ENCODE data around the gene MDM2.

Gene MDM2

DNA sequence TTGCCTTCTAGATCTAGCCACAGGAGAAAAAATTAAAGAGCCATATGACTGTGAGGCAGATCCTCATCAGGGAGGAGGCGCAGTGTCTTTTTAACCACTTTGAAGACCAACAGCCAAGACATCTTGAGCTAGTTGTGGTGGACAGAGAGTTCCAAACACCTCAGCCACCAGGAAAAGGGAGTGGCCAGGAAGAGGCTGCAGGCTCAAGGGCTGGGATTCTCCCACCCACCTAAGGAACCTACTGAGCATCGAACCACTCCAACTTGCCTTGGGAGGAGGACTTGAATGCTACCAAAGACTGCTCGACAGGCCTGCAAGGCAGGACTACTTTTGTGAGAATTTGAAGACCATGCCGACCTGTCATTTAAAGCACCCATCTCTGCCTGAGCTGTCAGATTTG lies 14.5 kb upstream of the MDM2 start:
- no peak for TF ChIP-seq EZH2phosphoT487 (IDR thresholded peaks at IDR 0.05; ENCODE audit: low read depth)
- TF ChIP-seq, protein P1, sequence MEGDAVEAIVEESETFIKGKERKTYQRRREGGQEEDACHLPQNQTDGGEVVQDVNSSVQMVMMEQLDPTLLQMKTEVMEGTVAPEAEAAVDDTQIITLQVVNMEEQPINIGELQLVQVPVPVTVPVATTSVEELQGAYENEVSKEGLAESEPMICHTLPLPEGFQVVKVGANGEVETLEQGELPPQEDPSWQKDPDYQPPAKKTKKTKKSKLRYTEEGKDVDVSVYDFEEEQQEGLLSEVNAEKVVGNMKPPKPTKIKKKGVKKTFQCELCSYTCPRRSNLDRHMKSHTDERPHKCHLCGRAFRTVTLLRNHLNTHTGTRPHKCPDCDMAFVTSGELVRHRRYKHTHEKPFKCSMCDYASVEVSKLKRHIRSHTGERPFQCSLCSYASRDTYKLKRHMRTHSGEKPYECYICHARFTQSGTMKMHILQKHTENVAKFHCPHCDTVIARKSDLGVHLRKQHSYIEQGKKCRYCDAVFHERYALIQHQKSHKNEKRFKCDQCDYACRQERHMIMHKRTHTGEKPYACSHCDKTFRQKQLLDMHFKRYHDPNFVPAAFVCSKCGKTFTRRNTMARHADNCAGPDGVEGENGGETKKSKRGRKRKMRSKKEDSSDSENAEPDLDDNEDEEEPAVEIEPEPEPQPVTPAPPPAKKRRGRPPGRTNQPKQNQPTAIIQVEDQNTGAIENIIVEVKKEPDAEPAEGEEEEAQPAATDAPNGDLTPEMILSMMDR (IDR thresholded peaks at IDR 0.05; ENCODE audit: low read depth, low read length), result no peak
- no peak overlapping the region for H3K4me3 ChIP-seq (ENCODE audit: low read length)
- H3K79me2 ChIP-seq (ENCODE audit: low read length), result no peaks in the 10 kb centered on the region
- peaks cover 7% of the 10 kb centered on the region for H3K4me1 ChIP-seq (ENCODE audit: low read length)
- peak overlapping the region; percentile 56; the same call in 1 of the 2 replicates for H2AFZ ChIP-seq (ENCODE audit: low read depth, low read length)
- H3K27ac ChIP-seq (ENCODE audit: low read length), result no peak overlapping the region
- H4K20me1 ChIP-seq (ENCODE audit: insufficient read depth, low read length), result no peaks in the 10 kb centered on the region
- H3K9ac ChIP-seq (ENCODE audit: low read length), result no peak overlapping the region
- no peaks in the 10 kb centered on the region for H3K27me3 ChIP-seq (ENCODE audit: low read depth, low read length)
- no peaks in the 10 kb centered on the region for H3K9me3 ChIP-seq (ENCODE audit: insufficient read depth, low read length)
- no peaks in the 10 kb centered on the region for H3K36me3 ChIP-seq (replicated peaks; ENCODE audit: low read depth, low read length)
- H3K4me2 ChIP-seq (ENCODE audit: low read length), result no peak overlapping the region

- H4K20me1 ChIP-seq (ENCODE audit: insufficient read depth, low read length), result no peaks in the 10 kb centered on the region
- TF ChIP-seq, protein P1 (IDR thresholded peaks at IDR 0.05; ENCODE audit: low read depth, low read length), result no peak
- no peak for TF ChIP-seq EZH2phosphoT487 (IDR thresholded peaks at IDR 0.05; ENCODE audit: low read depth)
- H3K9ac ChIP-seq (ENCODE audit: low read length), result no peak overlapping the region
- H3K4me3 ChIP-seq (ENCODE audit: low read length), result no peak overlapping the region
- no peaks in the 10 kb centered on the region for H3K27me3 ChIP-seq (ENCODE audit: low read depth, low read length)
- H3K79me2 ChIP-seq (ENCODE audit: low read length), result no peaks in the 10 kb centered on the region
- H3K4me1 ChIP-seq (ENCODE audit: low read length), result peaks cover 7% of the 10 kb centered on the region
- H3K4me2 ChIP-seq (ENCODE audit: low read length), result no peak overlapping the region
- no peaks in the 10 kb centered on the region for H3K9me3 ChIP-seq (ENCODE audit: insufficient read depth, low read length)
- no peak overlapping the region for H3K27ac ChIP-seq (ENCODE audit: low read length)
- no peak overlapping the region for H2AFZ ChIP-seq (ENCODE audit: low read depth, low read length)
- H3K36me3 ChIP-seq (replicated peaks; ENCODE audit: low read depth, low read length), result no peaks in the 10 kb centered on the region
Observed at GRCh38 chr12:68793975-68794652, 13.9 kb upstream of the MDM2 start.

DNA sequence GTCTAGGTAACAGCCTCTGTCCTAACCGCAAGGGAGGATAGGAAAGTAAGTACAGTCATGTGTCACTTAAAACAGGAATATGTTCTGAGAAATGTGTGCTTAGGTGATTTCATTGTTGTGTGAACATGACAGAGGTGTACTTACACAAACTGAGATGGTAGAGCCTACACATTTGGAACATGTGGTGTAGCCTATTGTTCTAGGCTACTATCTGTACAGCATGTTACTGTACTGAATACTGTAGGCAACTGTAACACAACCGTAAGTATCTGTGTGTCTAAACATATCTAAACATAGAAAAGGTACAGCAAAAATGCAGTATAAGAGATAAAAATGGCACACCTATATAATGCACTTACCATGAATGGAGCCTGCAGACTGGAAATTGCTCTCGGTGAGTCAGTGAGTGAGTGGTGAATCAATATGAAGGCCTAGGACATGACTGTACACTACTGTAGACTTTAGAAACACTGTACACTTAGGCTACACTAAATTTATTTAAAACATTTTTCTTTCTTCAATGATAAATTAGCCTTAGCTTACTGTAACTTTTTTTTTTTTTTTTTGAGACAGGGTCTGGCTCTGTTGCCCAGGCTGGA lies 13.2 kb upstream of the MDM2 start:
- Histone ChIP-seq H3K4me2 (ENCODE audit: low read length) (no peak overlapping the region), H3K27me3 (ENCODE audit: low read depth, low read length) (no peaks in the 10 kb centered on the region), H4K20me1 (ENCODE audit: insufficient read depth, low read length) (no peaks in the 10 kb centered on the region), H3K9ac (ENCODE audit: low read length) (no peak overlapping the region), H3K4me1 (ENCODE audit: low read length) (peaks cover 7% of the 10 kb centered on the region), H2AFZ (ENCODE audit: low read depth, low read length) (no peak overlapping the region), H3K79me2 (ENCODE audit: low read length) (no peaks in the 10 kb centered on the region), H3K36me3 (replicated peaks; ENCODE audit: low read depth, low read length) (no peaks in the 10 kb centered on the region), H3K27ac (ENCODE audit: low read length) (no peak overlapping the region), H3K4me3 (ENCODE audit: low read length) (no peak overlapping the region), H3K9me3 (ENCODE audit: insufficient read depth, low read length) (no peaks in the 10 kb centered on the region)
- TF ChIP-seq, protein P1 (IDR thresholded peaks at IDR 0.05; ENCODE audit: low read depth, low read length), result no peak
- TF ChIP-seq EZH2phosphoT487 (IDR thresholded peaks at IDR 0.05; ENCODE audit: low read depth), result no peak

- no peak overlapping the region for H3K4me3 ChIP-seq (ENCODE audit: low read length)
- H3K79me2 ChIP-seq (ENCODE audit: low read length), result no peaks in the 10 kb centered on the region
- H2AFZ ChIP-seq (ENCODE audit: low read depth, low read length), result no peak overlapping the region
- H3K4me2 ChIP-seq (ENCODE audit: low read length), result no peak overlapping the region
- no peak overlapping the region for H3K9ac ChIP-seq (ENCODE audit: low read length)
- no peaks in the 10 kb centered on the region for H3K4me1 ChIP-seq (ENCODE audit: low read length)
- no peaks in the 10 kb centered on the region for H3K36me3 ChIP-seq (replicated peaks; ENCODE audit: low read depth, low read length)
- no peaks in the 10 kb centered on the region for H3K27me3 ChIP-seq (ENCODE audit: low read depth, low read length)
- no peaks in the 10 kb centered on the region for H3K9me3 ChIP-seq (ENCODE audit: insufficient read depth, low read length)
- no peak overlapping the region for H3K27ac ChIP-seq (ENCODE audit: low read length)
- H4K20me1 ChIP-seq (ENCODE audit: insufficient read depth, low read length), result no peaks in the 10 kb centered on the region
- TF ChIP-seq EZH2phosphoT487 (IDR thresholded peaks at IDR 0.05; ENCODE audit: low read depth), result no peak
- TF ChIP-seq, protein P1 (IDR thresholded peaks at IDR 0.05; ENCODE audit: low read depth, low read length), result no peak
Observed at GRCh38 chr12:68796399-68796798, 11.6 kb upstream of the MDM2 start.

Measured in OCI-LY3 (cell line).